B cell (primary cell): Measurements from ENCODE around the gene ATP11C.

Experiments
- EZH2 ChIP-seq: IDR thresholded peaks from 2 replicates; pipeline ENCODE4 v1.6.1; 2012; ENCODE audit warnings: borderline replicate concordance, low read depth, mild to moderate bottlenecking, moderate library complexity, low read length; ENCODE audit not compliant: insufficient read depth, poor library complexity, severe bottlenecking
- TF ChIP-seq, protein P1 (sequence below): fragments of 200-600 bp; IDR thresholded peaks from one replicate; pipeline ENCODE4 v1.8.0; 2022; ENCODE audit warnings: antibody characterized with exemption, mild to moderate bottlenecking

DNA sequence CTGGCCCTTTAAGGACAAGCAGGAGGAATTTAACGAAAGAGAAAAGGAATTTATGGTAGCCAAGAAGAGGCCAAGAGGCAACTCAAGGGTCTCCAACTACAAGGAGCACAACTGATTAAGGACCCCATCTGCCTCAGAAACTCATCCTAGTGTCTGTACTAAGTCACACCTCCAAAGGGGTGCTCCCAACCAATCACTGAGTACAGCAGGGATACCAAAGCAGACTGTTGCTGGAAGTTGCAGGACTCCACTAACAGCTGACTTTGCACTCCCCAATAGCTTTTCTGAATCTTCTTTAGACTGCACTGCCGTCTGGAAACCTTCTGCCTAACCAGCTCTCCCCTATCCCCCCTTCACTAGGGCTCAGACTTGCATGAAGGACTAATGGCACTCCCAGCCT, 50.6 kb downstream of the ATP11C start:
- TF ChIP-seq, protein P1, sequence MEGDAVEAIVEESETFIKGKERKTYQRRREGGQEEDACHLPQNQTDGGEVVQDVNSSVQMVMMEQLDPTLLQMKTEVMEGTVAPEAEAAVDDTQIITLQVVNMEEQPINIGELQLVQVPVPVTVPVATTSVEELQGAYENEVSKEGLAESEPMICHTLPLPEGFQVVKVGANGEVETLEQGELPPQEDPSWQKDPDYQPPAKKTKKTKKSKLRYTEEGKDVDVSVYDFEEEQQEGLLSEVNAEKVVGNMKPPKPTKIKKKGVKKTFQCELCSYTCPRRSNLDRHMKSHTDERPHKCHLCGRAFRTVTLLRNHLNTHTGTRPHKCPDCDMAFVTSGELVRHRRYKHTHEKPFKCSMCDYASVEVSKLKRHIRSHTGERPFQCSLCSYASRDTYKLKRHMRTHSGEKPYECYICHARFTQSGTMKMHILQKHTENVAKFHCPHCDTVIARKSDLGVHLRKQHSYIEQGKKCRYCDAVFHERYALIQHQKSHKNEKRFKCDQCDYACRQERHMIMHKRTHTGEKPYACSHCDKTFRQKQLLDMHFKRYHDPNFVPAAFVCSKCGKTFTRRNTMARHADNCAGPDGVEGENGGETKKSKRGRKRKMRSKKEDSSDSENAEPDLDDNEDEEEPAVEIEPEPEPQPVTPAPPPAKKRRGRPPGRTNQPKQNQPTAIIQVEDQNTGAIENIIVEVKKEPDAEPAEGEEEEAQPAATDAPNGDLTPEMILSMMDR: no peak
- no peak for TF ChIP-seq EZH2
